OCI-LY7 (cell line): ENCODE measurements around the gene TMEM63A. TPM values are rescaled to one million over a fixed set of nuclear protein-coding genes. Genes with fewer than 3 reads are reported as not detected.
"Not testable (repeated sequence)": the region's sequence is repeated elsewhere in the genome, so short reads cannot be mapped to it uniquely, and the experiment has no call there.

Experiments
- BruUV-seq: library from RNA; stranded (reverse); fragments of 400-500 nt; replicated peaks from 2 replicates; lab custom pipeline; 2021; lab: Mats Ljungman, UMichigan
- CTCF ChIA-PET: fragments of 300-600 bp; sonication (Branson Sonifier 250); formaldehyde crosslinking; loops from one replicate; lab custom pipeline; 2022; ENCODE audit warnings: antibody characterized with exemption; ENCODE audit not compliant: unreplicated experiment; lab: Charles Lee
- POLR2A ChIA-PET: fragments of 300-600 bp; sonication (Branson Sonifier 250); formaldehyde crosslinking; loops from one replicate; lab custom pipeline; 2022; ENCODE audit warnings: antibody characterized with exemption; lab: Charles Lee
- DNase-seq: peaks from one replicate; pipeline ENCODE4 v3.0.0-alpha.2; 2015; ENCODE audit warnings: low spot score
- H2AFZ ChIP-seq: fragments of 200-600 bp; sonication (generic), shearing (Covaris generic); 2 replicates; pipeline ENCODE4 v1.6.1; 2014; ENCODE audit warnings: mild to moderate bottlenecking, antibody characterized with exemption, low read length, moderate library complexity
- H3K27ac ChIP-seq: fragments of 200-600 bp; sonication (generic); 2 replicates; pipeline ENCODE4 v1.5.1; 2014; ENCODE audit warnings: mixed run types, low read depth, mild to moderate bottlenecking, moderate library complexity, low read length, inconsistent platforms; ENCODE audit not compliant: poor library complexity, severe bottlenecking
- H3K36me3 ChIP-seq: fragments of 200-600 bp; sonication (generic); 2 replicates; pipeline ENCODE4 v1.6.1; 2014; ENCODE audit warnings: mild to moderate bottlenecking, antibody characterized with exemption, low read length, moderate library complexity, mixed read lengths; ENCODE audit not compliant: insufficient read depth
- H3K4me1 ChIP-seq: fragments of 200-600 bp; sonication (generic); 2 replicates; pipeline ENCODE4 v1.5.1; 2014; ENCODE audit warnings: mild to moderate bottlenecking, low read length; ENCODE audit not compliant: insufficient read depth, poor library complexity, severe bottlenecking
- H3K4me2 ChIP-seq: fragments of 200-600 bp; sonication (generic); 2 replicates; pipeline ENCODE4 v1.6.1; 2014; ENCODE audit warnings: mild to moderate bottlenecking, low read length
- H3K4me3 ChIP-seq: fragments of 200-600 bp; sonication (generic); 2 replicates; pipeline ENCODE4 v1.5.1; 2014; ENCODE audit warnings: mild to moderate bottlenecking, low read depth, low read length; ENCODE audit not compliant: poor library complexity, severe bottlenecking
- H3K79me2 ChIP-seq: fragments of 200-600 bp; sonication (generic); 2 replicates; pipeline ENCODE4 v1.6.1; 2016; ENCODE audit warnings: low read depth, mild to moderate bottlenecking, low read length, moderate library complexity, mixed read lengths; ENCODE audit not compliant: insufficient read depth
- H3K9me2 ChIP-seq: fragments of 200-600 bp; sonication (generic); 2 replicates; pipeline ENCODE4 v1.6.1; 2016; ENCODE audit warnings: mild to moderate bottlenecking, low read length, mixed read lengths; ENCODE audit not compliant: insufficient read depth
- H3K9me3 ChIP-seq: fragments of 200-600 bp; sonication (generic); 2 replicates; pipeline ENCODE4 v1.6.1; 2014; ENCODE audit warnings: mild to moderate bottlenecking, mixed run types, low read length, mixed read lengths
- H4K20me1 ChIP-seq: fragments of 200-600 bp; sonication (generic); 2 replicates; pipeline ENCODE4 v1.6.1; 2014; ENCODE audit warnings: mild to moderate bottlenecking, antibody characterized with exemption, low read length, moderate library complexity, mixed read lengths; ENCODE audit not compliant: insufficient read depth
- EZH2phosphoT487 ChIP-seq: fragments of 200-600 bp; sonication (generic); IDR thresholded peaks from 2 replicates; pipeline ENCODE4 v1.6.1; 2018; ENCODE audit warnings: low read depth, borderline replicate concordance, mild to moderate bottlenecking, mixed run types, antibody characterized with exemption, low read length, moderate library complexity, mixed read lengths
- intact Hi-C: fragments of 100-400 bp; cut with micrococcal nuclease; formaldehyde crosslinking; loops from one replicate; pipeline ENCODE4 v1.10.0; 2022; ENCODE audit not compliant: unreplicated experiment
- total RNA-seq, 2 experiments: library from RNA; depleted of rRNA in 1 of 2; stranded (reverse); fragments of >200 nt in 1 of 2; shearing (Covaris generic) in 1 of 2; gene quantifications; 2 replicates each; pipeline ENCODE4 v1.2.3, GENCODE V29; 2014 to 2022
- TF ChIP-seq, protein P1 (sequence below): fragments of 200-600 bp; sonication (generic); conservative IDR thresholded peaks from 2 replicates; pipeline ENCODE4 v1.5.1; 2014; ENCODE audit warnings: mild to moderate bottlenecking, antibody characterized with exemption, low read length, moderate library complexity, mixed read lengths

The TMEM63A gene
- total RNA-seq, 2 experiments from 2014 or later = 21.0 to 46.5 TPM

DNA sequence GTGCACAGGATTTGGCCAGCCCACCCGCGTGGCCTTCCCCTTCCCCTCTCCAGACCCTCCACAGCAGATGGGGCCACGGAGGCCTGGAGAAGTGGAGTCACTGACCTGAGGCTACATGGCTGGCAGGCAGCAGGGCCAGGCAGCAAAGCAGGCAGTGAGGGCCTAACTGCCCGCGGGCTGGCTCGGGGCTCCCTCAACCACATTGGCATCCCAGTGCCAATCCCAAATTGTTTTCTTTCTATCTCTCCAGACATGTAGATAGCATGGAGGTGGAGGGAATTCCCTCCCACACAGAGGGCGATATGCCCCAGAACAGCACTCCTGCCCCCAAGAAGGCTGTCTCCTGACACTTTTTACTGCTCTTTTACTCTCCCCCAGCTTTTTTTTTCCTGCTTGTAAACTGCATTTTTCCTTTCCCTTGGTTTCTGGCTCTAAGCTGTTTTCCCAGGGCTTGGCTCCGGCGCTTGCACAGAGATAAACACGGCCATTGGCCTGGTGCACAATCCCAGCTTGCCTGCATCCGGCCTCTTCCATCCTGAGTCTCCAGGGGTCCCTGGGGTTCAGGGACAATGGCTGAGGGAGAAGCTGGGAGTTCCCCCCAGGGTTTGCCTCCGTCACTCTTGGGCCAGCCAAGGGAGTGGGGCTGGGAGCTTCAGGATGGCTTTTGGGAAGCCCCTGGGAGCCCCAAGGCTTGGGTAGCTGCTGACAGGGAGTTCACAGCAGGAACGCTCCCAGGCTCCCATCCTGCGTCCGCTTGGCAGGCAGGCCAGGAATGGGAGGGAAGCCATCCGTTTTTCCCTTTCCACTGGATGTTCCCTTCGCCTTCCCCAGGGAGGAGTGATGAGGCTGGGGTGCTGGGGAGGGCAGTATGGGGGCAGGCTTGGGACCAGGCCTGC lies 65.3 kb downstream of the TMEM63A start:
- Histone ChIP-seq H3K4me2 (no peak overlapping the region), H4K20me1 (no peaks in the 10 kb centered on the region), H3K4me3 (no peak overlapping the region), H2AFZ (no peak overlapping the region), H3K79me2 (no peaks in the 10 kb centered on the region), H3K9me3 (no peaks in the 10 kb centered on the region), H3K27ac (no peak overlapping the region), H3K4me1 (peaks cover 4% of the 10 kb centered on the region), H3K9me2 (no peaks in the 10 kb centered on the region), H3K36me3 (no peaks in the 10 kb centered on the region)
- DNase-seq = no peak
- TF ChIP-seq EZH2phosphoT487 = no peak
- TF ChIP-seq, protein P1, sequence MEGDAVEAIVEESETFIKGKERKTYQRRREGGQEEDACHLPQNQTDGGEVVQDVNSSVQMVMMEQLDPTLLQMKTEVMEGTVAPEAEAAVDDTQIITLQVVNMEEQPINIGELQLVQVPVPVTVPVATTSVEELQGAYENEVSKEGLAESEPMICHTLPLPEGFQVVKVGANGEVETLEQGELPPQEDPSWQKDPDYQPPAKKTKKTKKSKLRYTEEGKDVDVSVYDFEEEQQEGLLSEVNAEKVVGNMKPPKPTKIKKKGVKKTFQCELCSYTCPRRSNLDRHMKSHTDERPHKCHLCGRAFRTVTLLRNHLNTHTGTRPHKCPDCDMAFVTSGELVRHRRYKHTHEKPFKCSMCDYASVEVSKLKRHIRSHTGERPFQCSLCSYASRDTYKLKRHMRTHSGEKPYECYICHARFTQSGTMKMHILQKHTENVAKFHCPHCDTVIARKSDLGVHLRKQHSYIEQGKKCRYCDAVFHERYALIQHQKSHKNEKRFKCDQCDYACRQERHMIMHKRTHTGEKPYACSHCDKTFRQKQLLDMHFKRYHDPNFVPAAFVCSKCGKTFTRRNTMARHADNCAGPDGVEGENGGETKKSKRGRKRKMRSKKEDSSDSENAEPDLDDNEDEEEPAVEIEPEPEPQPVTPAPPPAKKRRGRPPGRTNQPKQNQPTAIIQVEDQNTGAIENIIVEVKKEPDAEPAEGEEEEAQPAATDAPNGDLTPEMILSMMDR = no peak
- POLR2A ChIA-PET = no interaction called here
- intact Hi-C loops = no loop called here
- CTCF ChIA-PET = no interaction called here
- BruUV-seq = no TSS peak

DNA sequence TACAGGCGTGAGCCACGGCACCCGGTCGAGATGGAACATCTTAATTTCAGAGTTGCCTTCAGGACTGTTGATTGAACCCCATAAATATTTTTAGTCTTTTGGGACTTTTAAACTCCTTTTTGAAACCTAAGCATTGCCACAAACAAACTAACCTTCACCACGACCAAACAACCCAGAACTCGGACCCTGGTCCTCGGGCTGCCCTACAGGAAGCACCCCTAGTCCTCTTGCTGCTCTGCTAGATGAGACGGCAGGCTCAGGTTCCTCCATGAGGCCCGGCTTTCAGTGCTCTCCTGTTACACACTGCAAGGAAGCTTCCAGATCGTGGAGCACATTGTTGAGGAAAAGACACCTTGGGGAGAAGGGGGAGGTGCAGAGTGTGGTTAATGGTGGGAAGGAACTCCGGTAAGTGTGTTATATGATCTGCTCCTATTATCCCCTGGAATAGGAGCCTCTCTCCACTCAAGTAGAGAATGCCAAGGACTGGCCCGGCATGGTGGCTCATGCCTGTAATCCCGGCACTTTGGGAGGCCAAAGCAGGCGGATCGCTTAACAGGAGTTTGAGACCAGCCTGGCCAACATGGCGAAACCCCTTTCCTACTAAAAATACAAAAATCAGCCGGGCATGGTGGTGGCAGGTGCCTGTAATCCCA lies 66.5 kb downstream of the TMEM63A start:
- Histone ChIP-seq H4K20me1 (no peaks in the 10 kb centered on the region), H3K9me2 (no peaks in the 10 kb centered on the region), H3K4me1 (peaks cover 4% of the 10 kb centered on the region), H3K9me3 (no peaks in the 10 kb centered on the region), H3K4me3 (no peak overlapping the region), H3K27ac (no peak overlapping the region), H3K79me2 (no peaks in the 10 kb centered on the region), H2AFZ (no peak overlapping the region), H3K4me2 (no peak overlapping the region), H3K36me3 (no peaks in the 10 kb centered on the region)
- TF ChIP-seq, protein P1 = no peak
- no peak for TF ChIP-seq EZH2phosphoT487
- intact Hi-C loops = no loop called here
- POLR2A ChIA-PET = interaction anchor here (0.5 to 0.6 kb wide), 2 partner anchors 36 to 51 kb away, joined by 3 to 4 read pairs; no protein-coding TSS in a partner anchor
- no peak for DNase-seq
- CTCF ChIA-PET = no interaction called here
- BruUV-seq = no TSS peak

DNA sequence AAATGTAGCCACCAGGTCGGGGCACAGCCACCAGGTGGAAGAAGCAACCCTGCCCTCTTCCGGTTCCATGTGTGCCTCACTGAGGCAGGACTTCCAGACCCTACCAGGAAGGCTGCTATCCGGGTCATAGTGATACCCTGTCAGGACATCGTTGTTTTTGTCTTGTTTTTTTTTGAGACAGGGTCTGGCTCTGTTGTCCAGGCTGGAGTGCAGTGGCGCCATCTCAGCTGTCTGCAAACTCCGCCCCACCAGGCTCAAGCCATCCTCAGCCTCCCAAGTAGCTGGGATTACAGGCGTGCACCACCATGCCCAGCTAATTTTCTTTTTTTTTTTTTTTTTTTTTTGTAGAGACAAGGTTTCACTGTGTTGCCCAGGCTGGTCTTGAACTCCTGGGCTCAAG lies 67.1 kb downstream of the TMEM63A start:
- H3K9me2 ChIP-seq, DNase-seq, H2AFZ ChIP-seq, H3K79me2 ChIP-seq, H3K9me3 ChIP-seq, intact Hi-C loops, CTCF ChIA-PET, H3K36me3 ChIP-seq, H3K4me1 ChIP-seq, BruUV-seq, H4K20me1 ChIP-seq, H3K27ac ChIP-seq, H3K4me2 ChIP-seq, H3K4me3 ChIP-seq: not testable (repeated sequence)
- POLR2A ChIA-PET = interaction anchor here (0.6 kb wide), 2 partner anchors 50 to 75 kb away, joined by 3 read pairs; no protein-coding TSS in a partner anchor
